ENCODE results near the gene SLPI. TPM values are rescaled to one million over a fixed set of nuclear protein-coding genes. Genes with fewer than 3 reads are reported as not detected.

The SLPI gene
- total and polyA plus RNA-seq, 2 of the 13 experiments (the other 11 are each of a cell fraction or from before 2014, with no cell fraction given): 0.13 TPM; not detected in 1

- Histone ChIP-seq H3K36me3 (replicated peaks in 1 of 2; ENCODE audit: control insufficient read depth in 1 of 2, insufficient read depth in 2 of 2, low read length in 2 of 2) (no peaks in the 10 kb centered on the region), H3K79me2 (ENCODE audit: insufficient read depth, low read length) (no peaks in the 10 kb centered on the region), H3K4me2 (ENCODE audit: low read depth, low read length) (no peak overlapping the region), H3K9ac (ENCODE audit: insufficient read depth, low read depth, low read length) (no peak overlapping the region), H3K9me3 (ENCODE audit: low read length) (no peaks in the 10 kb centered on the region), H4K20me1 (ENCODE audit: insufficient read depth, low read length) (no peaks in the 10 kb centered on the region), H3K27ac (ENCODE audit: extremely low read length, insufficient read depth, low read length) (no peak overlapping the region), H3K27me3 (ENCODE audit: control insufficient read depth in 1 of 2, insufficient read depth in 2 of 2, low read length in 2 of 2) (peaks cover 0 to 27% of the 10 kb centered on the region in 2 experiments; a peak in 3 of 5 replicates), H3K4me3 (replicated peaks in 1 of 3; ENCODE audit: insufficient read depth in 1 of 3, low read depth in 2 of 3, low read length in 3 of 3) (no peak overlapping the region), H3K4me1 (ENCODE audit: insufficient read depth, low read length) (no peaks in the 10 kb centered on the region), H2AFZ (ENCODE audit: low read length) (no peak overlapping the region)
- WGBS (ENCODE audit: low lambda C conversion rate): 4% methylated on average over 4 of the region's 4 CpGs
- FAIRE-seq (no peak), ATAC-seq (no peak), DNase-seq (ENCODE audit: low spot score) (no peak)
- TF ChIP-seq RERE (CRISPR knock-in tag; IDR thresholded peaks at IDR 0.05; ENCODE audit: low read depth) (no peak), UBTF (CRISPR knock-in tag; IDR thresholded peaks at IDR 0.05) (0 out of 2 replicates have a peak, but pooled peaks have one; percentile 18)
- intact Hi-C loops (cut with micrococcal nuclease; ENCODE audit: unreplicated experiment): no loop called here
- no TSS peak for BruUV-seq (replicated peaks)
- ChIA-PET POLR2A (no interaction called here), CTCF (ENCODE audit: low intra/inter-chr PET ratio, low total read pairs) (no interaction called here)
- in situ Hi-C loops (cut with HindIII; ENCODE audit: extremely low pct_ligation_motif_present, low pct_unique_long_range_greater_than_20kb): no loop called here
These were observed 15.4 kb upstream of the SLPI start for GRCh38 chr20:45269754-45270270.
